HEK293 (cell line): ENCODE results near the gene CDK11A.

ENCODE experiments used
- KLF16 ChIP-seq: fragments of 450-650 bp; formaldehyde crosslinking; IDR thresholded peaks from 2 replicates; pipeline ENCODE4 v1.5.1; 2017; ENCODE audit warnings: missing biosample characterization, missing genetic modification characterization
- KLF17 ChIP-seq: fragments of 450-650 bp; formaldehyde crosslinking; IDR thresholded peaks from 2 replicates; pipeline ENCODE4 v1.5.1; 2016; ENCODE audit warnings: missing biosample characterization, missing genetic modification characterization
- PRDM10 ChIP-seq: fragments of 450-650 bp; formaldehyde crosslinking; IDR thresholded peaks from 2 replicates; pipeline ENCODE4 v1.5.1; 2016; ENCODE audit warnings: missing biosample characterization, missing genetic modification characterization
- SP7 ChIP-seq: fragments of 450-650 bp; formaldehyde crosslinking; IDR thresholded peaks from 2 replicates; pipeline ENCODE4 v1.5.1; 2016; ENCODE audit warnings: missing biosample characterization, missing genetic modification characterization
- YY1 ChIP-seq: fragments of 450-650 bp; formaldehyde crosslinking; IDR thresholded peaks from 2 replicates; pipeline ENCODE4 v1.5.1; 2018; ENCODE audit warnings: missing biosample characterization, missing genetic modification characterization
- ZBTB17 ChIP-seq: fragments of 450-650 bp; formaldehyde crosslinking; IDR thresholded peaks from 2 replicates; pipeline ENCODE4 v1.5.1; 2016; ENCODE audit warnings: missing biosample characterization, missing genetic modification characterization
- ZBTB44 ChIP-seq: fragments of 450-650 bp; IDR thresholded peaks from 2 replicates; pipeline ENCODE4 v1.5.1; 2018; ENCODE audit warnings: missing biosample characterization, mild to moderate bottlenecking, missing genetic modification characterization
- ZEB2 ChIP-seq: fragments of 450-650 bp; formaldehyde crosslinking; IDR thresholded peaks from 2 replicates; pipeline ENCODE4 v1.5.1; 2016; ENCODE audit warnings: missing biosample characterization, missing genetic modification characterization
- ZNF2 ChIP-seq: fragments of 450-650 bp; formaldehyde crosslinking; IDR thresholded peaks from 2 replicates; pipeline ENCODE4 v1.5.1; 2016; ENCODE audit warnings: missing biosample characterization, missing genetic modification characterization
- ZNF24 ChIP-seq: fragments of 450-650 bp; formaldehyde crosslinking; IDR thresholded peaks from 2 replicates; pipeline ENCODE4 v1.5.1; 2016; ENCODE audit warnings: missing biosample characterization, missing genetic modification characterization
- ZNF324 ChIP-seq: fragments of 450-650 bp; formaldehyde crosslinking; IDR thresholded peaks from 2 replicates; pipeline ENCODE4 v1.5.1; 2016; ENCODE audit warnings: missing biosample characterization, missing genetic modification characterization
- ZNF391 ChIP-seq: fragments of 450-650 bp; formaldehyde crosslinking; IDR thresholded peaks from 2 replicates; pipeline ENCODE4 v1.5.1; 2016; ENCODE audit warnings: low read depth, missing biosample characterization, missing genetic modification characterization, borderline replicate concordance
- ZNF600 ChIP-seq: fragments of 450-650 bp; formaldehyde crosslinking; IDR thresholded peaks from 2 replicates; pipeline ENCODE4 v1.5.1; 2016; ENCODE audit warnings: missing biosample characterization, missing genetic modification characterization
- ZNF623 ChIP-seq: fragments of 450-650 bp; formaldehyde crosslinking; IDR thresholded peaks from 2 replicates; pipeline ENCODE4 v1.5.1; 2016; ENCODE audit warnings: missing biosample characterization, missing genetic modification characterization
- ZNF76 ChIP-seq: fragments of 450-650 bp; formaldehyde crosslinking; IDR thresholded peaks from 2 replicates; pipeline ENCODE4; 2016; ENCODE audit warnings: low read depth, missing biosample characterization, missing genetic modification characterization, borderline replicate concordance
- ZXDB ChIP-seq: fragments of 450-650 bp; formaldehyde crosslinking; IDR thresholded peaks from 2 replicates; pipeline ENCODE4 v1.5.1; 2016; ENCODE audit warnings: missing biosample characterization, missing genetic modification characterization
- TF ChIP-seq, protein P1 (sequence below): fragments of 450-650 bp; formaldehyde crosslinking; conservative IDR thresholded peaks from 2 replicates; pipeline ENCODE4 v1.5.1; 2016; ENCODE audit warnings: low read depth, missing biosample characterization, missing genetic modification characterization
- TF ChIP-seq, protein P2 (sequence below): fragments of 450-650 bp; formaldehyde crosslinking; IDR thresholded peaks from 2 replicates; pipeline ENCODE4 v1.5.1; 2016; ENCODE audit warnings: missing biosample characterization, missing genetic modification characterization

The CDK11A gene

GRCh38 chr1:1724035-1724864, at the start of gene CDK11A (continued):
- TF ChIP-seq ZNF623 (tag by site-specific recombination) = 0 out of 2 replicates have a peak, but pooled peaks have one; percentile 11
- peak; percentile 86 for TF ChIP-seq ZBTB44 (tag by site-specific recombination)
- TF ChIP-seq KLF17 = peak; percentile 46; the same call in 1 of the 2 replicates
- peak; percentile 54 for TF ChIP-seq SP7 (tag by site-specific recombination)
- peak; percentile 41; the same call in 1 of the 2 replicates for TF ChIP-seq ZNF324 (tag by site-specific recombination)
- peak; percentile 18; the same call in 1 of the 2 replicates for TF ChIP-seq ZNF391 (tag by site-specific recombination)
- peak; percentile 44; the same call in 1 of the 2 replicates for TF ChIP-seq PRDM10 (tag by site-specific recombination)
- 0 out of 2 replicates have a peak, but pooled peaks have one; percentile 29 for TF ChIP-seq YY1 (tag by site-specific recombination)
- peak; percentile 85 for TF ChIP-seq ZNF76 (tag by site-specific recombination)
- TF ChIP-seq ZEB2 = peak; percentile 98
- 0 out of 2 replicates have a peak, but pooled peaks have one; percentile 45 for TF ChIP-seq ZNF24 (tag by site-specific recombination)
- peak; percentile 56; the same call in 1 of the 2 replicates for TF ChIP-seq KLF16
- TF ChIP-seq, protein P1, sequence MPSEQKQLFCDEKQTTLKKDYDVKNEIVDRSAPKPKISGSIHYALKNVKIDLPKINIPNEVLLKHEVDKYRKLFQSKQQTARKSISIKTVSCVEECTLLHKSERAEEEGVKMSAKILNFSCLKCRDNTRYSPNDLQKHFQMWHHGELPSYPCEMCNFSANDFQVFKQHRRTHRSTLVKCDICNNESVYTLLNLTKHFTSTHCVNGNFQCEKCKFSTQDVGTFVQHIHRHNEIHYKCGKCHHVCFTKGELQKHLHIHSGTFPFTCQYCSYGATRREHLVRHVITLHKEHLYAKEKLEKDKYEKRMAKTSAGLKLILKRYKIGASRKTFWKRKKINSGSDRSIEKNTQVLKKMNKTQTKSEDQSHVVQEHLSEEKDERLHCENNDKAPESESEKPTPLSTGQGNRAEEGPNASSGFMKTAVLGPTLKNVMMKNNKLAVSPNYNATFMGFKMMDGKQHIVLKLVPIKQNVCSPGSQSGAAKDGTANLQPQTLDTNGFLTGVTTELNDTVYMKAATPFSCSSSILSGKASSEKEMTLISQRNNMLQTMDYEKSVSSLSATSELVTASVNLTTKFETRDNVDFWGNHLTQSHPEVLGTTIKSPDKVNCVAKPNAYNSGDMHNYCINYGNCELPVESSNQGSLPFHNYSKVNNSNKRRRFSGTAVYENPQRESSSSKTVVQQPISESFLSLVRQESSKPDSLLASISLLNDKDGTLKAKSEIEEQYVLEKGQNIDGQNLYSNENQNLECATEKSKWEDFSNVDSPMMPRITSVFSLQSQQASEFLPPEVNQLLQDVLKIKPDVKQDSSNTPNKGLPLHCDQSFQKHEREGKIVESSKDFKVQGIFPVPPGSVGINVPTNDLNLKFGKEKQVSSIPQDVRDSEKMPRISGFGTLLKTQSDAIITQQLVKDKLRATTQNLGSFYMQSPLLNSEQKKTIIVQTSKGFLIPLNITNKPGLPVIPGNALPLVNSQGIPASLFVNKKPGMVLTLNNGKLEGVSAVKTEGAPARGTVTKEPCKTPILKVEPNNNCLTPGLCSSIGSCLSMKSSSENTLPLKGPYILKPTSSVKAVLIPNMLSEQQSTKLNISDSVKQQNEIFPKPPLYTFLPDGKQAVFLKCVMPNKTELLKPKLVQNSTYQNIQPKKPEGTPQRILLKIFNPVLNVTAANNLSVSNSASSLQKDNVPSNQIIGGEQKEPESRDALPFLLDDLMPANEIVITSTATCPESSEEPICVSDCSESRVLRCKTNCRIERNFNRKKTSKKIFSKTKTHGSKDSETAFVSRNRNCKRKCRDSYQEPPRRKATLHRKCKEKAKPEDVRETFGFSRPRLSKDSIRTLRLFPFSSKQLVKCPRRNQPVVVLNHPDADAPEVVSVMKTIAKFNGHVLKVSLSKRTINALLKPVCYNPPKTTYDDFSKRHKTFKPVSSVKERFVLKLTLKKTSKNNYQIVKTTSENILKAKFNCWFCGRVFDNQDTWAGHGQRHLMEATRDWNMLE (tag by site-specific recombination) = peak; percentile 74
- peak; percentile 98 for TF ChIP-seq ZXDB (tag by site-specific recombination)
- peak; percentile 85 for TF ChIP-seq ZNF600 (tag by site-specific recombination)
- peak; percentile 90 for TF ChIP-seq ZBTB17 (tag by site-specific recombination)
- 0 out of 2 replicates have a peak, but pooled peaks have one; percentile 20 for TF ChIP-seq ZNF2 (tag by site-specific recombination)
- TF ChIP-seq, protein P2, sequence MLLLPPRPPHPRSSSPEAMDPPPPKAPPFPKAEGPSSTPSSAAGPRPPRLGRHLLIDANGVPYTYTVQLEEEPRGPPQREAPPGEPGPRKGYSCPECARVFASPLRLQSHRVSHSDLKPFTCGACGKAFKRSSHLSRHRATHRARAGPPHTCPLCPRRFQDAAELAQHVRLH (tag by site-specific recombination) = peak; percentile 92
